ENCODE data around the gene FLNB. TPM values are rescaled to one million over a fixed set of nuclear protein-coding genes. Genes with fewer than 3 reads are reported as not detected.

FLNB gene
- total RNA-seq, 1 experiment from 2014 or later: 309 TPM

GRCh38 chr3:58131101-58131825 is 123.0 kb downstream of the FLNB start:
- Histone ChIP-seq H3K36me3 (ENCODE audit: control insufficient read depth, insufficient read depth, low read length) (peaks cover 22% of the 10 kb centered on the region), H3K4me1 (ENCODE audit: control insufficient read depth, insufficient read depth, low read length) (no peaks in the 10 kb centered on the region), H3K27ac (ENCODE audit: low read length) (no peak overlapping the region), H3K27me3 (ENCODE audit: control insufficient read depth, insufficient read depth, low read length) (no peaks in the 10 kb centered on the region), H3K9me3 (ENCODE audit: control insufficient read depth, insufficient read depth, low read depth, low read length) (no peaks in the 10 kb centered on the region), H3K4me3 (ENCODE audit: low read depth in 2 of 2, low read length in 2 of 2) (no peak overlapping the region)
- ChIA-PET CTCF (interaction anchor here (0.7 kb wide), 1 partner anchor 34 kb away, joined by 3 read pairs; no protein-coding TSS in a partner anchor), POLR2A (no interaction called here)
- intact Hi-C loops (cut with micrococcal nuclease; ENCODE audit: unreplicated experiment): no loop called here
- no TSS peak for BruUV-seq (replicated peaks)
- ATAC-seq (no peak), DNase-seq (ENCODE audit: low read depth, low spot score) (no peak)
- in situ Hi-C loops (cut with HindIII; ENCODE audit: low pct_unique_long_range_greater_than_20kb, low sequenced_read_pairs): no loop called here
- TF ChIP-seq TCF7L2 (IDR thresholded peaks at IDR 0.05; ENCODE audit: low read depth, low read length) (no peak), SIN3A (IDR thresholded peaks at IDR 0.05; ENCODE audit: borderline replicate concordance, insufficient read depth, low read depth, low read length) (no peak), CTCF (IDR thresholded peaks at IDR 0.05) (no peak), POLR2AphosphoS5 (IDR thresholded peaks at IDR 0.05; ENCODE audit: low read depth, low read length) (no peak), REST (IDR thresholded peaks at IDR 0.05; ENCODE audit: insufficient read depth in 1 of 2, low read depth in 2 of 2, low read length in 1 of 2) (no peak)

- ATAC-seq: no peak; the same call in 1 of the 2 replicates
- in situ Hi-C loops (cut with HindIII; ENCODE audit: low pct_unique_long_range_greater_than_20kb, low sequenced_read_pairs) (no loop called here), intact Hi-C loops (cut with micrococcal nuclease; ENCODE audit: unreplicated experiment) (no loop called here)
- no peak overlapping the region for H3K4me3 ChIP-seq (ENCODE audit: low read depth in 2 of 2, low read length in 2 of 2)
- H3K27ac ChIP-seq (ENCODE audit: low read length): no peak overlapping the region
- no peak for DNase-seq (ENCODE audit: low read depth, low spot score)
- POLR2A ChIA-PET: no interaction called here
- no peak for TF ChIP-seq TCF7L2 (IDR thresholded peaks at IDR 0.05; ENCODE audit: low read depth, low read length)
- TF ChIP-seq POLR2AphosphoS5 (IDR thresholded peaks at IDR 0.05; ENCODE audit: low read depth, low read length): no peak
- no peak for TF ChIP-seq REST (IDR thresholded peaks at IDR 0.05; ENCODE audit: insufficient read depth in 1 of 2, low read depth in 2 of 2, low read length in 1 of 2)
- no peak for TF ChIP-seq SIN3A (IDR thresholded peaks at IDR 0.05; ENCODE audit: borderline replicate concordance, insufficient read depth, low read depth, low read length)
- no peak for TF ChIP-seq CTCF (IDR thresholded peaks at IDR 0.05)
- no peaks in the 10 kb centered on the region for H3K9me3 ChIP-seq (ENCODE audit: control insufficient read depth, insufficient read depth, low read depth, low read length)
- CTCF ChIA-PET: no interaction called here
- H3K4me1 ChIP-seq (ENCODE audit: control insufficient read depth, insufficient read depth, low read length): no peaks in the 10 kb centered on the region
- BruUV-seq (replicated peaks): no TSS peak
- H3K36me3 ChIP-seq (ENCODE audit: control insufficient read depth, insufficient read depth, low read length): peaks cover 30% of the 10 kb centered on the region
- H3K27me3 ChIP-seq (ENCODE audit: control insufficient read depth, insufficient read depth, low read length): no peaks in the 10 kb centered on the region
Measured at GRCh38 chr3:58132850-58133249, 124.6 kb downstream of the FLNB start.

Measured in Panc1 (cell line).